ENCODE results near the gene COQ5. TPM values are rescaled to one million over a fixed set of nuclear protein-coding genes. Genes with fewer than 3 reads are reported as not detected.

COQ5 gene
- 10 to 100 TPM; 22.8 to 30.0 (median 29.5) TPM for total RNA-seq
- long read RNA-seq, donor 1, transcript COQ5-201 (7 exons, 1,535 nt) = major isoform, 24 of 30 reads
- long read RNA-seq, donor 1, partial matches to known transcripts = 0 of 30 reads
- long read RNA-seq, donor 1, other reads (novel, unspliced or antisense) = 6 of 30 reads
- long read RNA-seq, donor 2, transcript COQ5-201 (7 exons, 1,535 nt) = major isoform, 39 of 42 reads
- long read RNA-seq, donor 2, partial matches to known transcripts = 1 of 42 reads
- long read RNA-seq, donor 2, other reads (novel, unspliced or antisense) = 1 of 42 reads

- Histone ChIP-seq H3K9me3 (no peaks in the 10 kb centered on the region), H3K36me3 (ENCODE audit: low read depth) (no peaks in the 10 kb centered on the region), H3K4me1 (ENCODE audit: low read depth) (peaks cover 6% of the 10 kb centered on the region), H3K4me3 (peak within 1 kb of the TSS; percentile 46)
- intact Hi-C loops (cut with DNase I, micrococcal nuclease) = no loop called here
- ATAC-seq = peak; percentile 95
- peak; percentile 93 to 96 (median 93) for DNase-seq
- TF ChIP-seq CTCF (IDR thresholded peaks at IDR 0.05) = no peak
Measured at GRCh38 chr12:120528861-120529525, at the start of gene COQ5. Gene COQ5, minus strand, starts transcription at chr12:120529158. Its CDS starts 17 bp downstream, at chr12:120529141.

- Histone ChIP-seq H3K4me1 (ENCODE audit: low read depth) (no peaks in the 10 kb centered on the region), H3K9me3 (no peaks in the 10 kb centered on the region), H3K36me3 (ENCODE audit: low read depth) (peaks cover 14% of the 10 kb centered on the region), H3K4me3 (no peak overlapping the region)
- no peak for TF ChIP-seq CTCF (IDR thresholded peaks at IDR 0.05)
- ATAC-seq (no peak), DNase-seq (no peak)
- intact Hi-C loops (cut with DNase I, micrococcal nuclease) = no loop called here
Measured at GRCh38 chr12:120574106-120574505, 45.1 kb upstream of the COQ5 start.

GRCh38 chr12:120573560-120573959 lies 44.6 kb upstream of the COQ5 start:
- intact Hi-C loops (cut with DNase I, micrococcal nuclease) = no loop called here
- Histone ChIP-seq H3K4me1 (ENCODE audit: low read depth) (no peaks in the 10 kb centered on the region), H3K36me3 (ENCODE audit: low read depth) (peaks cover 19% of the 10 kb centered on the region), H3K4me3 (no peak overlapping the region), H3K9me3 (no peaks in the 10 kb centered on the region)
- no peak for ATAC-seq
- no peak for DNase-seq
- TF ChIP-seq CTCF (IDR thresholded peaks at IDR 0.05) = no peak

- intact Hi-C loops (cut with DNase I, micrococcal nuclease) = no loop called here
- no peak for DNase-seq
- Histone ChIP-seq H3K9me3 (no peaks in the 10 kb centered on the region), H3K4me3 (no peak overlapping the region), H3K36me3 (ENCODE audit: low read depth) (peaks cover 32% of the 10 kb centered on the region), H3K4me1 (ENCODE audit: low read depth) (no peaks in the 10 kb centered on the region)
- no peak for ATAC-seq
- TF ChIP-seq CTCF (IDR thresholded peaks at IDR 0.05) = no peak
Measured at GRCh38 chr12:120571299-120571698, 42.3 kb upstream of the COQ5 start.

- TF ChIP-seq CTCF (IDR thresholded peaks at IDR 0.05) = no peak
- no peak for DNase-seq
- ATAC-seq = no peak
- peaks cover 26% of the 10 kb centered on the region for H3K36me3 ChIP-seq (ENCODE audit: low read depth)
- H3K9me3 ChIP-seq = no peaks in the 10 kb centered on the region
- intact Hi-C loops (cut with DNase I, micrococcal nuclease) = no loop called here
- no peak overlapping the region for H3K4me3 ChIP-seq
- no peaks in the 10 kb centered on the region for H3K4me1 ChIP-seq (ENCODE audit: low read depth)
Measured at GRCh38 chr12:120563495-120563894, 34.5 kb upstream of the COQ5 start.

Data from mucosa of descending colon (tissue), 3 donors.